Thymus (tissue), 11 donors: ENCODE results near the gene EPHA1. TPM values are rescaled to one million over a fixed set of nuclear protein-coding genes. Genes with fewer than 3 reads are reported as not detected.

Experiments
- DNase-seq, 9 donors: peaks; one replicate each; pipeline ENCODE4 v3.0.0-alpha.2; 2013; ENCODE audit warnings: low spot score in 9 of 9, low read depth in 6 of 9, missing footprints in 1 of 9
- H3K27ac ChIP-seq, 2 donors: one replicate each; pipeline ENCODE4 v1.5.1; 2013; ENCODE audit warnings: control low read depth in 1 of 2, low read depth in 1 of 2, low read length in 1 of 2, mild to moderate bottlenecking in 1 of 2, moderate library complexity in 1 of 2
- H3K27me3 ChIP-seq, 2 donors: one replicate each; pipeline ENCODE4 v1.5.1; 2013; ENCODE audit warnings: low read length in 1 of 2; ENCODE audit not compliant: control insufficient read depth in 2 of 2, insufficient read depth in 1 of 2
- H3K36me3 ChIP-seq, 2 donors: one replicate each; pipeline ENCODE4 v1.5.1; 2013; ENCODE audit warnings: low read length in 1 of 2, mild to moderate bottlenecking in 1 of 2, moderate library complexity in 1 of 2; ENCODE audit not compliant: control insufficient read depth in 2 of 2, insufficient read depth in 2 of 2
- H3K4me1 ChIP-seq, 2 donors: one replicate each; pipeline ENCODE4 v1.5.1; 2013; ENCODE audit warnings: low read length in 2 of 2; ENCODE audit not compliant: control insufficient read depth in 2 of 2, insufficient read depth in 2 of 2
- H3K4me3 ChIP-seq, 2 donors: one replicate each; pipeline ENCODE4 v1.5.1; 2013; ENCODE audit warnings: low read length in 2 of 2, control low read depth in 1 of 2, mild to moderate bottlenecking in 1 of 2
- H3K9me3 ChIP-seq, 2 donors: one replicate each; pipeline ENCODE4 v1.5.1; 2013; ENCODE audit warnings: low read length in 1 of 2, mild to moderate bottlenecking in 1 of 2; ENCODE audit not compliant: control insufficient read depth in 2 of 2, insufficient read depth in 1 of 2
- WGBS: extraction: QIAGEN DNeasy Blood & Tissue Kit; methylation state at CpG from one replicate; pipeline ENCODE4 v1.1.7; 2013; 5-methylcytosine and 5-hydroxymethylcytosine counted together
- polyA plus RNA-seq: library from polyadenylated mRNA; stranded (reverse); fragments of 200-250 nt; gene quantifications from one replicate; pipeline ENCODE4 v1.2.3, GENCODE V29; 2013
- total RNA-seq: library from RNA; stranded (reverse); fragments of 120-200 nt; gene quantifications from one replicate; pipeline ENCODE4 v1.2.4, GENCODE V29; 2013
- donor health status: healthy.

EPHA1 gene
- total and polyA plus RNA-seq, 2 donors, result 12.5 to 34.3 TPM

DNA sequence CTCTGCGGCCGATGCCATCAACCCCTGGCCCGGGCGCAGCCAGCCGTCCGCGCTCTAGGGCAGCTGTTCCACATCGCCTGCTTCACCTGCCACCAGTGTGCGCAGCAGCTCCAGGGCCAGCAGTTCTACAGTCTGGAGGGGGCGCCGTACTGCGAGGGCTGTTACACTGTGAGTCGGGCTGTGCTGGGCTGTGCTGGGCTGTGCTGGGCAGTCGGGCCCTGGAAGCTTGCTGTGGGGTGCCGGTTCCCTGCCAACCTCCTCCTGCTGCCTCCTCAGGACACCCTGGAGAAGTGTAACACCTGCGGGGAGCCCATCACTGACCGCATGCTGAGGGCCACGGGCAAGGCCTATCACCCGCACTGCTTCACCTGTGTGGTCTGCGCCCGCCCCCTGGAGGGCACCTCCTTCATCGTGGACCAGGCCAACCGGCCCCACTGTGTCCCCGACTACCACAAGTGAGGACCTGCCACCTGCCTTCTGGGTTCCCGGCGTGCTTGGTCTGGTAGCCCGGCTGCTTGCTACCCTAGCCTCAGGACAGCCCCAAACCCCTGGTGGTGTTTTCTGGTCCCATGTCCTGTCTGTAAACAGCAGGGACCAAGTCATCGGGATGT is 20.1 kb downstream of the EPHA1 start:
- no peak for DNase-seq
- Histone ChIP-seq H3K9me3 (no peaks in the 10 kb centered on the region), H3K27me3 (no peaks in the 10 kb centered on the region), H3K4me3 (no peak overlapping the region), H3K4me1 (peaks cover 7 to 33% of the 10 kb centered on the region in 2 donors), H3K27ac (no peak overlapping the region), H3K36me3 (peaks cover 16 to 60% of the 10 kb centered on the region in 2 donors)
- WGBS, result 96% methylated on average over 28 of the region's 28 CpGs

DNA sequence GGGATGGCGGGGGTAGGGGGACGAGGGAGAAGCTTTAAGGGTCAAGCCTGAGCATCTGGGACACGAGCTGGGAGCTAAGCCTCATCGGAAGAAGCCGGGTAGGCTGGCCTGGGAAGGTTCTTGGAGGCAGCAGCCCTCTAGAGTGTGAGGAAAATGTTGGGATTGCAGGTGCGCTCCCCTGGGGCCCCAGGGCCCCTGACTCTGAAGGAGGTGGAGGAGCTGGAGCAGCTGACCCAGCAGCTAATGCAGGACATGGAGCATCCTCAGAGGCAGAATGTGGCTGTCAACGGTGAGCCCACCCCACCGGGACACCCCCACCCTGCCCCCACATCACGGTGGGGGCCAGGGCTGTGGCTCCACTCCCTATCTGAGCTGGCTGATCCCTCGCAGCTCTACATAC is 20.6 kb downstream of the EPHA1 start:
- 94% methylated on average over 10 of the region's 10 CpGs for WGBS
- no peak overlapping the region for H3K4me3 ChIP-seq
- no peaks in the 10 kb centered on the region for H3K9me3 ChIP-seq
- peaks cover 7 to 38% of the 10 kb centered on the region in 2 donors for H3K4me1 ChIP-seq
- DNase-seq, result no peak
- H3K36me3 ChIP-seq, result peaks cover 16 to 56% of the 10 kb centered on the region in 2 donors
- H3K27ac ChIP-seq, result no peak overlapping the region
- peaks cover 0 to 5% of the 10 kb centered on the region in 2 donors for H3K27me3 ChIP-seq

- DNase-seq, result no peak
- Histone ChIP-seq H3K4me1 (peaks cover 7 to 45% of the 10 kb centered on the region in 2 donors), H3K4me3 (no peak overlapping the region), H3K27ac (no peak overlapping the region), H3K36me3 (peaks cover 16 to 52% of the 10 kb centered on the region in 2 donors), H3K9me3 (no peaks in the 10 kb centered on the region), H3K27me3 (peaks cover 0 to 12% of the 10 kb centered on the region in 2 donors)
- WGBS, result 98% methylated on average over 23 of the region's 23 CpGs
These were observed 21.3 kb downstream of the EPHA1 start for GRCh38 chr7:143387156-143387975.

DNA sequence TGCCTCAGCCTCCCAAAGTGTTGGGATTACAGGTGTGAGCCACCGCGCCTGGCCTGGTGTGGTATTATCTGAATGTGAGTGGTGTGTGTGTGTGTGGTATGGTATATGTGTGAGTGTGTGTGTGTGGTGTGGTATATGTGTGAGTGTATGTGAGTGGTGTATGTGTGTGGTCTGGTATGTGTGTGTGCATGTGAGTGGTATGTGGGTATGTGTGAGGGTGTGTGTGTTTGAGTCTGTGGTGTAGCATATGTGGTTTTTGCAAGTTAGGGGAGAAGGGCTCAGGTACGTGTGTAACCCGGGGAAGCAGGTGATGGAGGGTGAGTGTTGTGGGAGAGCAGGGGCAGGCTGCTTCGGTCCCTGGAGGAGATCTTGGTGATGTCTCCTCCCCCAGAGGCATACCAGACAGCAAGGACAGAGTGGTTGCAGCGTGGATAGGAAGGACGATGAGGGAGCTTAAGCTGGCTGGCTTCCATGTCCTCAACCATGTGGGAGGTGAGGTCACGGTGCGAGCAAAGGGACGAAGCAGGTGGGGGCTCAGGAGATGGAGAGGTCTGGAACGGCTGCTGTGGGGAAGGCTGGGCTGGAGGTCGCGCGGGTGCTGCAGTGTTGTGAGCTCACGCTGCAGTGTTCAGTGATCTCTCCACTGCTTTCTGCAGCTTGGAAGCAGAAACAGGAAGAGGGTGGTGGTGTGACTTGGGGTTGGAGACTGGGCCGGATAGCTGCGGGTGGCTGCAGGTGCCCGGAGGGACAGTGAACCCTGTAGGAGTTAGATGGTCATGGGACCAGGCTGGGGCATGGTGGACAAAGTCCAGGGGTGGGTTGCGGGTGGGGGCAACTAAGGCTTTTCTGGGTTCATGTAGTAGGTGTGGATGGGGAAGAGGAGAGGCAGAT is 22.5 kb downstream of the EPHA1 start:
- Histone ChIP-seq H3K36me3 (peaks cover 16 to 40% of the 10 kb centered on the region in 2 donors), H3K27ac (peak overlapping the region; percentile 60 to 64), H3K4me3 (peak overlapping the region in 1 of 2 donors; percentile 4), H3K4me1 (peaks cover 7 to 52% of the 10 kb centered on the region in 2 donors), H3K9me3 (no peaks in the 10 kb centered on the region), H3K27me3 (peaks cover 10 to 23% of the 10 kb centered on the region in 2 donors)
- peak in 2 of 9 donors; percentile 64 to 70 for DNase-seq
- 15% methylated on average over 19 of the region's 19 CpGs for WGBS

DNA sequence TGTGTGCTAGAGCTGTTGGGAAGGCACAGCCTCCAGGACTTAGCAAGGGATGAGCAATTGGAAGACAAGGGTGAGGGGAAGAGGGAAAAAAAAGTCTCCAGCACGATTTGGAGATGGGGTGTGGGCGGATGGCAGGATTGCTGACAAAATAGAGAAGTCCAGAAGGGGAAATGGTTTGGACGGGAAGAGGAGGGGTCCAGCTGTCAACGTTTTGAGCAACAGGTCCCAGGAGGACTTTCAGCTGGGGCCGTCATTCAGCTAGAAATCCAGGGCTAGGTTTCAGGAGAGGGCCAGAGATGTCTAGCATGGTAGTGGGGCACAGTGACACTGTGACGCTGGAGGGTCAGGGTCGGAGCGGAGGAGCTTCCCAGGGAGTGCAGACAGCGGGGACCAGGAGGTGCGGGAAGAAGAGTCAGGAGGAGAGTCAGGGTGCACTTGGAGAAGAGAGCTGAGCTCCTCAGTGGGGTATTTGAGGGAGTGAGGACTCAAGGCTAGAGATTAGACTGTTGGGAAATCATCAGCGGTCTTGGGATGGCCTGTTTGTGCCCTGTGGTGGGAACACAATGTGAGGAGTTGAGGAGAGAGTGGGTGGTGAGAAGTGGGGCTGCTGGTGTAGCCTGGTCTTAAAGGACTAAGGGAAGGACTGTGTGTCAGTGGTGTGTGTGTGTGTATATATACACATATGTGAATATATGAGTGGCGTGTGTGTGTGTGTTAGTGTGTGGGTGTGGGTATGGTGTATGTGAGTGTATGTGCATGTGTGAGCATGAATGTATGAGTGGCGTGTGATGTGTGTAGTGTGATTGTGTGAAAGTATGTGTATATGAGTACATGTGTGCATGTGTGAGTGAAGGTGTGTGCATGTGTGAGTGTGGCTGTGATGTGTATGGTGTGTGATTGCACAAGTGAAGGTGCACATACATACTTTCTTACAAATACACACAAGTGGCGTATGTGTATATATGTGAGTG is 23.7 kb downstream of the EPHA1 start:
- 77% methylated on average over 14 of the region's 14 CpGs for WGBS
- Histone ChIP-seq H3K27me3 (peaks cover 10 to 33% of the 10 kb centered on the region in 2 donors), H3K9me3 (no peaks in the 10 kb centered on the region), H3K4me1 (peaks cover 9 to 56% of the 10 kb centered on the region in 2 donors), H3K4me3 (no peak overlapping the region), H3K36me3 (peaks cover 16 to 29% of the 10 kb centered on the region in 2 donors), H3K27ac (no peak overlapping the region)
- no peak for DNase-seq

- 91% methylated on average over 5 of the region's 5 CpGs for WGBS
- no peak overlapping the region for H3K27ac ChIP-seq
- peaks cover 11 to 61% of the 10 kb centered on the region in 2 donors for H3K4me1 ChIP-seq
- H3K4me3 ChIP-seq, result no peak overlapping the region
- H3K27me3 ChIP-seq, result peaks cover 10 to 33% of the 10 kb centered on the region in 2 donors
- H3K36me3 ChIP-seq, result peaks cover 10 to 23% of the 10 kb centered on the region in 2 donors
- no peaks in the 10 kb centered on the region for H3K9me3 ChIP-seq
- DNase-seq, result no peak
These were observed 24.5 kb downstream of the EPHA1 start for GRCh38 chr7:143384148-143384547.

DNA sequence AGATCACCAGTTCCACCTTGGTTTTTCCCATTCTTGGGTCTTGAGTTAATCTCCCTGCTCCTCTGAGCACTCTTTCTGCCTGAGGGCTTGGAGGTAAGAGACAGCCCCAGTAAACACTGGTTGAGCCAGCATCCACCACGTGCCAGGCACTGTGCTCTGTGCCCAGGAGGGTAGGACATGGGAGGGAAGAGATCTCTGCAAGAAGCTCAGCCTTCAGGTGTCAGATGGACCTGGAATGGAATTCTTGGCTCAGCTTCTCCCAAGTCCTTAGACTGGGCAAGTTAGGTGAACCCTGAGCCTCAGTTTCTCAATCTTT is 25.1 kb downstream of the EPHA1 start:
- H3K27ac ChIP-seq, result no peak overlapping the region
- H3K9me3 ChIP-seq, result no peaks in the 10 kb centered on the region
- DNase-seq, result no peak
- peaks cover 11 to 61% of the 10 kb centered on the region in 2 donors for H3K4me1 ChIP-seq
- whole genome bisulfite sequencing, result 89% methylated on average over 1 of the region's 1 CpG
- H3K36me3 ChIP-seq, result peaks cover 6 to 17% of the 10 kb centered on the region in 2 donors
- peaks cover 10 to 33% of the 10 kb centered on the region in 2 donors for H3K27me3 ChIP-seq
- no peak overlapping the region for H3K4me3 ChIP-seq
